HG03432 (cell line): ENCODE measurements around the gene LAMA1.

Source experiments
- ATAC-seq: cut with Tn5 transposase; IDR thresholded peaks from one replicate; pipeline ENCODE4 v1.9.1; 2021; ENCODE audit warnings: mild to moderate bottlenecking, moderate library complexity; ENCODE audit not compliant: unreplicated experiment

Gene LAMA1

DNA sequence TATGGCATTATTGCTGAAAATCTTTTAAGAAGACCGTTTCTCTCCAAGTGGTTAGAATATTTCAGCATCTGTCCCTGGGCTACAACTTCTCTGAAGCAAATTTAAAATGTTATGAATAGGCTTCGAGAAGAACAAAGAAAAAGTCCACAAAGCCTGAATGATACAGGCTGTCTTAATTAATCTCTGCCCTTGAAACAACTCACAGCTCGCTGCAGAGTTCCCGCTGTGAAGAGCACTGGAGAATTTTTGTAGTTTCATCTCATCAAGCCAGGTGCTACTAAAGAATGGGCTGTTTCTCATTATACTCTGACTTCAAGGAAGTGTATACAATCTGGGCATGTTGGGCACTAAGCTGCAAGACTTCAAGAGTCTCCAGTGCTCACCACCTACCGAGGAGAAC is 67.6 kb downstream of the LAMA1 start:
- ATAC-seq, result no peak

DNA sequence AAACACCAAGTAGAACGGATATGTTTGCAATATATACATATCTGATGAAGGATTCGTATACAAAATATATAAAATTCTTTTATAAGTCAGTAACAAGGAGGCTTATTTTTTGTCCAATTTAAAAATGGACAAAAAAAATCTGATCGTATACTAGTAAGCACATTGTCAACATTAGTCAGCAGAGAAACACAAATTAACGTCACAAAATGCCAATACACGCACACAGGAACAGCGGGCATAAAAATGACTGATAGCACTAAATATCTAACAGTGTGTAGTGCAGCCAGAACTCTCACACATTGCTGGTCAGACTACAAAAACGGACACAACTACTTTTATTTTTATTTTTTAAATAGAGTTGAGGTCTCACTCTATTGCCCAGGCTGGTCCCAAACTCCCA is 69.5 kb downstream of the LAMA1 start:
- ATAC-seq, result no peak

DNA sequence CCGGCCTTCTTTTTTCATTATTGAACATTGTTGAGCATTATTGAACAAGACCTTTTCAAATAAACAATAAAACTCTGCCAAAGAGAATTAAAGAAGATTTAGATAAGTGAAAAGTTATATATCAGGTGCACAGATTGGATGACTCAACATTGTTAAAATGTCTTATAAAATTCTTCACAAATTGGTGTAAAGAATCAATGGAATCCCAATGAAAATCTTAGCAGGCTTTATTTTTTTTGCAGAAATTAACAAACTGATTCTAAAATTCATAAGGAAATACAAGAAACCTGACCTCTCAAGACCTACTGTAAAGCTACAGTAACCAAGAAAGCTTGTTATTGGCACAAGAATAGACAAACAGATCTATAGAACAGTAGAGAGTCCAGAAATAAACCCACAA is 70.3 kb downstream of the LAMA1 start:
- no peak for ATAC-seq

DNA sequence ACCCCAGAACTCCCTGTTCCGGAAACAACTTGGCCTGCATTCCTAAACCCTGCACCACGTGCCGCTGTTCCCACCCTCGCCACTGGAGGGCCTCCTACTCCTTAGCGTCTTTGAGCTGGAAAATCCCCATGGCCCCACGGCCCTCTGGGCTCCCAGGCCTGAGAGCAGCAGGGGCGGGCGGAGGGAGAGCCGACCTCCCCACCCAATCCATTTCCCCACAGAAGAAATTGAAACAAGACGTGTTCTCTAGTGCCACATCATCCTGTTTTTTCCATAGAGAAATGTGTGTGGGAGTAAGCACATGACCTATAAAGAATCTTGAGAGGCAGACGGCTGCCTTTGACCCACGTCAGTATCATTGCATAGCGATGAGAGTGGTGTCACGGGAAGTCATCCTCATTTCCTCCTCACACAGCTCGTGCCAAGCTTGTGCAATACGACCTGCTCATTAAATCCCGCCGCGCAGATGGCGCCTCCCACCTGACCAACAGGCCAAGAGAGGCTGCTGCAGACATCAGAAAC is 79.2 kb downstream of the LAMA1 start:
- ATAC-seq, result no peak

DNA sequence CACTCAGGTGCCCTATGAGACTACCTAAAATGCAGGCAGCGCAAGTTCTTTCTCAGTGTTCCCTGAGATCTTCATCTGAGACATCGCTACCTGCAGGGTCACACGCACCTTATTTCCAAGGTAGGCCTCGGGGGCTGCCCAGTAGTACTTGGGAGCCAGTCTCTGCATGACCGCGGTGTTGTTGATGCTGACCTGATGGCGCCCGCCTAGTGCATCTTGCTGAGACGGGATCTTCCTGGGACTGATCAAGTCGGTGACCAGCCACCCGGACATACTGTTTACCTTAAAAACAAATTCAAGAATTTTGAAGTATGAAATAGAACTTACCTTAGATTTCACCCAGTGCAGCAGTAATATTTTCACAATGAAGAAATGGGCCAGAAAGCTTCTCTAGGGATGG is 80.1 kb downstream of the LAMA1 start:
- ATAC-seq, result no peak

DNA sequence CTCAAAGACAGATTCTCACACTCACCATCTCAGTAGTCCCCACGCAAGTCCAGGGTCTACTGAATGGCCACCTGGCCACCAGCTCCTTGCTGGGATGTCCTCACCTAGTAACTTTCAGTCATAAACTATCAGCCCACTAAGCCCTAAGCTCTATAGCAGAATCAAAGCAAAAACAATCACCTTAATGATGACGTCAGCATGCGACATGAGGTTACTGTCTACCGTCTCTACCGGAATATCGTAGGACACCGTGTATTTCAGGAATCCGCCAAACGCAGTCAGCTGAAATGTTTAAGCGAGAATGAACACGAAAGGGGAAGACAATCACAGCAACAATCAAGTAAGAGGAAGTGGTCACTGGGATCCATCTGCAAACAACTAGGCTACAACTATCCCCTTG is 81.8 kb downstream of the LAMA1 start:
- ATAC-seq, result no peak

DNA sequence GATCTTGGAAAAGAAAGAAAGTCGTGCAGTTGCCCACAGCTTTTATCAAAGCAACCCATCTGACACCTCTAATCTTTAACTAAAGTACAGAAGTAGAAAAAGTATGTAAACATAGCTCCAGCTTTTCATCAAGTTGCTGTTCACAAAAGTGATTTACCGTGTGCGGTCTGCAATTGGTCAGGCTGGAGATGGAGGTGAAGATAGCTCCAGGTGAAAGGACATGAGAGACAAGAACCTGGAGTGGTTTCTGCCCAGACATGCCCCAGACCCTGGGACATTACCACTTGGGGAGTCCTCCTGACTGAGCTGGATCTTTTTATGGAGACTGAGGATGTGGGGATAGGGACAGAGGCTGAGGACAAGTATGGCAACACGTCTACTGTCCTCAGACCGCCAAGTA is 82.7 kb downstream of the LAMA1 start:
- no peak for ATAC-seq

DNA sequence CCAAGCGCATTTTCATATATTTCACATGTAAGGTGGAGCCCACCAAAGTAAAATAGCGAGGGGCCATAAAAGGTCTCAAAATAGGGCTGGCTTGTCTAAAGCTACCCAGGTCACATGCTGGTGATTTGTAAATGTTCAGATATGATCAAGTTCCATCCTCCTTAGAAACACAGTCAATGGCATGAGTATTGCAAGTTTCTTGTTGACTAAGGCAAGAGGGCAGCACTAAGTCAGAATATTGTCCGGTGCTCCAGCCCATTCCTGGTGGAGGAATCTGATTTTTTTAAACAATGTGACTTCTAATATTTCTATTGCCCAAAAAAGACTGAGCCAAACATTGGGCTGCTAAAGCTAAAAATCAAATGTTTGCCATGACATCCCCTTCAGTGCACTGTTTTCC is 85.1 kb downstream of the LAMA1 start:
- no peak for ATAC-seq

DNA sequence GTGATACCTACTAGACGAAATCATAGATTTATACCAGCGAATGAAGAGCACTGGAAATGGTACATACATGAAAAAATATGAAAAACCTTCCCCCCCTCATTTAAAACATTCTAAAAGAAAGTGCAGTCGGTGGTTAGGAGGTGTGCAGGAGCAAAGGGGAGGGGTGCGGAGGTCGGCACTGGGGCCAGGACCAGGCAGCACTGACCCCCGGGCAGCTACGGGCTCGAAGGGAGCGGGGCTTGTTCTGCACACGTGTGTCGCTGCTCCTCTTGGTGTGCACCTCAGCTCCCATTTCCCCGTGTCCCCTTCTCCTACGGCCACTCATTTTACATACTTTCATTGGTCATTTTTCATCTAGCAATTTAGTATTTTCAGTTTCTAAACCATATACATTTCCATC is 89.0 kb downstream of the LAMA1 start:
- no peak for ATAC-seq

DNA sequence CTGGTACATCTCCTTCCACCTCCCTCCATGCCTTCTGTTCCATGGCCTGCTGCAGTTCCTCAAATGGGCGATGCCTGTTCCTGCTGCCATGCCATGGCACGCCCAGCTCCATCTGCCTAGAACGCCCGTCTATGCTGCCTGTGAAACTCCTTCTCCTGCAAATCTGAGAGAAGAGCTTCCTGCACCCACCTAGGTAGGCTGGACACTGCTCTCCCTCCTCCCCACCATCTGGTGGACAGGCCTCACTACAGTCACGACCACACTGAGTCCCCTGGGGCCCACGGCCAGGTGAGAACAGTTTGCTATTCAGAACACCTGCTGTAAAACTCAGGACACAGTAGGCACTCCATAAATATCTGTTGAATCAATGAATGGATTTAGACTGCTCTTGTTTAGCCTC is 92.4 kb downstream of the LAMA1 start:
- no peak for ATAC-seq

DNA sequence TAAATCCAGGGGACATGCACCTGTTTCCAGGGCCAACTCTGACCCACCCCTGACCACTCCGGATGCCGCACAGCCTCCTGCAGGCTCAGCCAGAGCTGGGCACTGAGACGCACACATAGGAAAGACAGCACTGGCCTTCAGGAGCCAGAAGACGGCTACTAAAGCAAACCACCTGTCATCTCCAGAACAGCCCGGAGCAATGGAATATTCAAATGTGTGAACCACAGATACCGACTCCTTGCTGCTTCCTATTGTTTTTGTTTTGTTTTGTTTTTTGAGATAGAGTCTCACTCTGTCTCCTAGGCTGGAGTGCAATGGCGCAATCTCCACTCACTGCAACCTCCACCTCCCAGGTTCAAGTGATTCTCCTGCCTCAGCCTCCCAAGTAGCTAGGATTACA is 94.0 kb downstream of the LAMA1 start:
- no peak for ATAC-seq

DNA sequence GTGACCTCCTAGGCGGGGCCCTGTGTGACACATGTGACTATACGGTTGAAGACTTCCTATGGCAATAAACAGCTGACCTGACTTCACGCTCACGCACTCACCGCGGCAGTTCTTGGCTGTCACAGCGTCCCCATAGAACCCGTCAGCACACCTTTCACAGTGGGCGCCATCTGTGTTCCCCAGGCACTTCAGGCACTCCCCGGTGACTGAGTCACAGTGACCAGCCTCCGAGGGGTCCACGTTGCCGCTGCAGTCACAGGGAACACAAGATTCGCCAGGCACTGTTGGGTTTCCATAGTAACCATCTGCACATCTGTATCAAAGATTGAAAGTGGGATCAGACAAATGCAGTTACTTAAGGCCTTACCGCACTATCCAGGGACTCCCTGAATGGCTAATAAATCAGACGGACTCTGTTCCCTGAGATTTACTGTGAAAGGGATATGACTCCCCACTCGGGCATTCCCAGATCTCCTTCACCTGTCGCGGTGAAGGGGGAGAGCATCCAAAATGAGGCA is 94.5 kb downstream of the LAMA1 start:
- ATAC-seq, result no peak

DNA sequence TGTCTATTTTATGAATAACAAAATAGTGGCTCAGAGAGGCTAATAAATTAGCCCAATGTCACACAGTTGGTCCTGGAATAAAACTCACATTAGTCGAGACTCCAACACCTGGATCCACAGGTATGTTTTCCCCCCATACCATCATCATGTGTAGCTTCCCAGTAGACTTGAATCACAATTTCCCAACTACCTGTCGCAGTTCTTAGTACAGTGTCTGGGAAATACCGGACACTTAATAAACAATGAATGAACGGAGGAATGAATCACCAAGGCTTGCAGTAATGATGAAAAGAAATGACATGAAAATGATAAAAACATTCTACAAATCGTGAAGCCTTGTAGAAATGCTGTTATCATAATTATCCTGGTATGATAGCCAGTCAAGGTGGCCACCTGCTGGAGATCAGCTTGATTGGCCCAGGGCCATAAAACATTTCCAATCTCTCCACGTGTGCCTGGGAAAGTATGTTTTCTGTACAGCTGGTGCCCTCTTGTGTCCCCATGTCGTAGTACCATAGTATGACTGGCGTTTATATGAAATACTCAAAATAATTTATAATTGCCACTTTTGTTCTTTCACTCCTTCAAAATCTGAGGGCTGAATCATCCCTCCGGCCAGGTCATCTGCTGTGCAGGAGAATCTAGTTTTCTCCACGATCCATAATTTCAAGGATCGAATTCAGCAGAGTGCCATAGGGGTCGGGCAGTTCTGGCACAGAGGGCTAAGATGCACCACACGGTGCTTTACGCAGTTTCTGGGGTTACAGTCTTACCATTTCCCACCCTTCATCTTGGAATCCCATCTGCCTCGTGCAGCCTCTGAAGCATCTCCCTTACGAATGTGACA is 95.4 kb downstream of the LAMA1 start:
- ATAC-seq, result no peak

DNA sequence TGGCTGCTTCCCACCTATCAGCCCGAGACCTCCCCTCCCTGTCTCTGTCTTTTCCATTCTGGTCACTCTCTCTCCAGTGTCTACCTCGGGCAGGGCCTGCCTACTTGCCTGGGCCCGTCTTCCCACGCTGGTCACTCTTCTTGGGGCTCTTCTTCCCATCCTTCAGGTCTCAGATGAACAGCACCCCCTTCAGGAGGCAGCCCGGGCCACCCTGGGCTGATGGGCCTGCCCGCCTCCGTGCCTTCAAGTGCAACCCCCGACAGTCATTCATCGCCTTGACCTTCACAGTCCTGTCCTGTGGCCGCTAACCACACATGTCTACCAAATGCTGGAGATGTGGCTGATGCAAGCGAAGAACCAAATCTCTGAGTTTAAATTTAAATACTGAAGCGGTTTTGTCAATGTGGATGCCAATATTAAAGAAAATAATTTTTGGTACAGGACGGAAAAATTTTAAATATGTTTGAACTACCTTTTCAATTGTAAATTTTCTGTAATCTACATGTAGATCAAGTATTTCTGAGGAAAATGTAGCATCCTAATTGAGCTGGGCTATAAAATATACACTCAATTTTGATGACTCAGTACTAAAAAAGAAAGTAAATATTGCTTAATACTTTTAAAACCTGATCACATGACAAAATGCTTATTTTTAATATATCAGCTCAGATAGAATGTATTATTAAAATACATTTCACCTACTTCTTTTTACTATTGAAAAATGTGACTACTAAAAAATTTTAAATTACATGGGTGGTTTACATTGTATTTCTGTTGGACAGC is 96.4 kb downstream of the LAMA1 start:
- ATAC-seq, result no peak

DNA sequence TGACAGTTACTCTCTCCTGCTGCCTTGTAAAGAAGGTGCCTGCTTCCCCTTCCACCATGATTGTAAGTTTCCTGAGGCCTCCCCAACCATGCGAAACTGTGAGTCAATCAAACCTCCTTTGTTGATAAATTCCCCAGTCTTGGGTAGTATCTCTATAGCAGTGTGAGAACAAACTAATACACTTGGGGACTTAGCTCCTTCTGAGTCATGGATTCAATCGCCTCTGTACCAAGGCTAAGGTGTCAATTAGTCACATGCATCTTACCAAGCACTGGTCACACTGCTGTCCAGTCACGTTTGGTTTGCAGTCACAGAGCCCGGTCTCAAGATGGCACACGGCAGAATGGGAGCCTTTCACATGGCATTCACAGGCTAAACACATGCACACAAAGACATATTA is 100.6 kb downstream of the LAMA1 start:
- ATAC-seq, result no peak

DNA sequence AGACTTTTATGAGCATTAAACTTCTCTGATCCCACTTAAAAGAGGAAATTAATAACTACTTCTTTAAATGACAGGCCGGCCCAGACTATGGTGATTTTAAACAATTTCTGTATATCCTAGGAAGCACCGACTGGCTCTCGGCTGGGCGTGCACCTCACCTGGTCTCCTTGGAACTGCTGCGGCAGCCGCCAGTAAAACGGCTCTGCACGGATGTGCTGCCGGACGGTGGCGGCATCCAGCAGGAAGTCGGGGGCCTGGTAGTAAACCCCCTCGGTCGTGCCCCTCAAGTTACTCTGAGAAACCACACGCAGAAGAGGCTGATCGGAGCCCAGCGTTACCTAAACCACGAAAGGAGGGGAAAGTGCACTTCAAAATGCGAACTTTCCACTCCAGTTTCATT is 106.5 kb downstream of the LAMA1 start:
- no peak for ATAC-seq

DNA sequence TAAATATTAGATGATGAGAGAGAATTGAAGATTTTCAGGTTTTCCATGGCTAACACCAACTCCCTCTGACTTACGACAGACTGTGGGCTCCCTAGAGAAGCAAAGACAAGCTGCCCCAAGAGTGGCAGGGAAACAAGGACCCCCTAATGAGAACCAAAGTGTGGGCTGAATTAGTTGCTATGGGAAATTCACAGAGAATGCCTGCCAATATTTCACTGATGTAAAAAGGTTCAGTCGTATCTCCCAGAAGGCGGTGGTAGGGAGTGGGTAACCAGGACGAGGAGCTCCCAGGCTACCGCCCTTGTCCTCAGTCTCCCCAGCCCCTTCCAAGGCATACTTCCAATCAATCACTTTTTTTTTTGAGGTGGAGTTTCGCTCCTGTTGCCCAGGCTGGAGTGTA is 113.6 kb downstream of the LAMA1 start:
- no peak for ATAC-seq

DNA sequence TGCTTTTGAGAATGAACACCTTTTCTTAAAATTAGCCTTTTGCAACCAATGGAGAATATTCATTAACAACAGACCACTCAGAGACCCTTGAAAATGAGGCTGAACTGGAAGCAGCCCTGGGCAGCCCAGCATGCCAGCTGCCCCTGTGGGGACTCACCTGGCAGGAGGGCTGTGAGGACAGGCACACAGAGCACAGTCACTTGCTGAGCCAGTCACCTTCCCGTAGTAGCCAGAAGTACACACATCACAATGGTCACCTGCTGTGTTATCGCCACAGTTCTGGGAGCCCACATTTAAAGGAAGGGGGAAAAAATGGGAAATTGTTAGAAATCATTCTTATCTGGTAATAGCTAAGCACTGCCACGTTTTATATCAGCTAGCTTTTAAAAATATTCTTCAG is 115.5 kb downstream of the LAMA1 start:
- no peak for ATAC-seq

DNA sequence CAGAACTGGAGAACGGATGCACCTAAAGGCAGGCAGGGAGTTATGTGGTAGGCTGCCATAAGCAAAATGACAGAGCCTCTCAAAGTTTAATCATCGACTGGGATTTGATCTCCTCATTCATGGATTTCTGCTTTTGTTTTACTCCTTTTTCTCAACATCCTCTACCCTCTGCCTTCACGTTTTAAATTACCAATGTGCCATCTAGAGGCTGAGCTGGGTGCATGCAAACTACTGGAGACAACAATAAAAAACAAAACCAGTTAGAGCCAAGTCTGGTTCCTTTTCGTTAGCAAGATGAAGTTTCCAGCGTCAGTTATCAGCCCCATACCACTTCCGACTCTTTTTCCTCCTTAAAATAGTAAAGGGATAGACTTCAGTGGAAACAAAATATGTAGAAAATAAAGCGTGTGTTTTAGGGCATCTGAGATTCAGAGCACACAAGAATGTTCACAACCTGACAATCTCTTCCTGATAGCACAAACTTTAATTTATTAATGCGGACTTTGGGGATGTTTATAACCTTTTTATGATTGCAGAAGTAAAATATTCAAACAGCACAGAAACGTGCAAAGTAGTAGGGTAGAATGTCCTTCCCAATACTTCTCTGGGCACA is 117.0 kb downstream of the LAMA1 start:
- ATAC-seq, result no peak

DNA sequence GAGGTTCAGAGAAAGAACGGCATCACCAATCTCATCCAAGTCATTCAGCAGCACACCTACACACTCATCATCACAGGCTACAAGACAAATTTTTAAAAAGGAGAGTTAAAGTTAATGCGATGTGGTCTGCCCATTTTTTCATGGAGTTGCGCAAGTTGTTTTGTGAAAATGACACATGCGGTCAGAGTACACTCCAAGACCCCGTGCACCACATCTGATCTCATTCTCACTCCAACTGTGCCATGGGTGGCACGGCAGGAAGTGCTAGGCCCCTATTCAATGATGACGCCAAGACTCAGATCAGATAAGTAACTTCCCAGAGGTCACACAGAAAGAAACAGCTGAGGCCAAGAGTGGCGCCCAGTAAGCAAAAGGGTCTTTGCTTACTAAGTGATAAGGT is 119.8 kb downstream of the LAMA1 start:
- no peak for ATAC-seq

DNA sequence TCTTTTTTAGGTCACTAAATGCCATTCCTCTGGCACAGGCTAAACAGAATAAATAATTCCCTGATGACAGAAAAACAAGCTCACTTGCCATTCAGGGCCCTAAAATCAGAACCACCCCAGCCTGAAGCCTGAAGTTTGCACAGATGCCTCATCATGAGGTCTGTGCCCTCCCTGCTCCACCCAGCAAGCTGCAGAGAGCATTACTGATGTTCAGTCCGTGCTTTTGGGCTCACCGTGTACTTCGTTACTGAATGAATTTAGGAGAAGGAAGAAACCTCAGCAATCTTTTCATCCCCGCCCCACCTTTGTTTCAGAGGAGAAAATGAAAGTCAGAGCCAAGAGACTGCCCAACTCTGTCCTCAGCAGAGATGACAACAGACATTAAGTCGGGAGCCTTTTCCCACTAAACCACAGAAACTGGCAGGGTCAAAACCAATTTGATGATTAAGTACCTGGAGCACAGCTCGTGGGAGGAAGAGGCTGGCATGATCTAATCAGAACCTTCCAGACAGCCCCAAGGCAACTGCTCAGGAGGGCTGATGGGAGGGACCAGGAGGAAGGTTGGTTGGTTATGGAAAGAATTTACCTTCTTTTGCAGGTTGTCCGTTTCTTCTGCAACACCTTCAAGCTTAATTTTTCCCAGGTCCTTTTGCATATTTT is 122.7 kb downstream of the LAMA1 start:
- ATAC-seq, result no peak
